ENCODE measurements around the gene RASSF7.

- no peak for TF ChIP-seq CTCF (IDR thresholded peaks at IDR 0.05; ENCODE audit: insufficient read depth, low read depth, low read length)
- TF ChIP-seq EZH2 (IDR thresholded peaks at IDR 0.05; ENCODE audit: insufficient read depth, low read length) = no peak
Observed at GRCh38 chr11:515131-515530, 45.6 kb upstream of the RASSF7 start.
